ENCODE measurements around the gene CYB561D2. TPM values are rescaled to one million over a fixed set of nuclear protein-coding genes. Genes with fewer than 3 reads are reported as not detected.

Gene CYB561D2
- total and polyA plus RNA-seq, 9 of the 15 experiments (the other 6 are each of a cell fraction or from before 2014, with no cell fraction given), result 4.2 to 16.6 (median 9.4) TPM

- 80% methylated on average over 1 of the region's 10 CpGs for WGBS (ENCODE audit: insufficient coverage, low coverage, missing lambda C conversion rate)
- no peak for FAIRE-seq
- H3K4me1 ChIP-seq (replicated peaks in 1 of 2; ENCODE audit: control insufficient read depth in 2 of 2, insufficient read depth in 2 of 2, low read length in 2 of 2), result peaks cover 27 to 70% of the 10 kb centered on the region in 2 experiments
- H3K9me1 ChIP-seq (ENCODE audit: control insufficient read depth, insufficient read depth, low read length), result no peaks in the 10 kb centered on the region
- intact Hi-C loops (cut with micrococcal nuclease) (no loop called here), in situ Hi-C loops (cut with MboI) (no loop called here)
- TF ChIP-seq TFAP4 (CRISPR knock-in tag; IDR thresholded peaks at IDR 0.05; ENCODE audit: borderline replicate concordance) (0 out of 2 replicates have a peak, but pooled peaks have one; percentile 16), ZNF407 (IDR thresholded peaks at IDR 0.05; ENCODE audit: low read depth) (no peak)
- H4K20me1 ChIP-seq (replicated peaks; ENCODE audit: control insufficient read depth, insufficient read depth, low read length), result no peaks in the 10 kb centered on the region
- no peak overlapping the region for H3K4me2 ChIP-seq (ENCODE audit: insufficient read depth, low read length)
- BruUV-seq (replicated peaks), result no TSS peak
- ChIA-PET CTCF (ENCODE audit: low intra/inter-chr PET ratio) (no interaction called here), POLR2A (interaction anchor here (0.6 to 1.1 kb wide), 6 partner anchors 9 to 104 kb away, joined by 3 to 5 read pairs (median 3); partner anchors contain the start of genes HYAL1, IFRD2 and TUSC2)
- no peak overlapping the region for H3K4me3 ChIP-seq
- H3K9me3 ChIP-seq (replicated peaks; ENCODE audit: control insufficient read depth, insufficient read depth, low read depth, low read length), result no peaks in the 10 kb centered on the region
- no peak for DNase-seq (ENCODE audit: extremely low read depth in 1 of 4, low spot score in 3 of 4)
- peaks cover 22% of the 10 kb centered on the region for H3K79me2 ChIP-seq (ENCODE audit: control insufficient read depth, insufficient read depth, low read length)
- H3K36me3 ChIP-seq (ENCODE audit: control insufficient read depth, insufficient read depth, low read length), result peaks cover 20% of the 10 kb centered on the region; the same call in 2 of the 3 replicates
- no peaks in the 10 kb centered on the region for H3K27me3 ChIP-seq (ENCODE audit: control insufficient read depth in 2 of 2, insufficient read depth in 2 of 2, low read length in 2 of 2)
- ATAC-seq, result no peak
- no peak overlapping the region; the same call in 2 of the 3 replicates for H3K27ac ChIP-seq (ENCODE audit: extremely low read depth, low read depth, low read length)
- no peak overlapping the region for H2AFZ ChIP-seq (ENCODE audit: low read depth, low read length)
- H3K9ac ChIP-seq (ENCODE audit: insufficient read depth in 1 of 2, low read depth in 2 of 2, low read length in 2 of 2), result peak overlapping the region in 1 of 2 experiments; percentile 83; a peak in 2 of 4 replicates
These were observed 32.0 kb upstream of the CYB561D2 start for GRCh38 chr3:50318615-50319014.
